HG02642 (cell line): Measurements from ENCODE around the gene LRRIQ1.

Experiments
- ATAC-seq: cut with Tn5 transposase; IDR thresholded peaks from one replicate; pipeline ENCODE4 v1.9.1; 2021; ENCODE audit warnings: mild to moderate bottlenecking; ENCODE audit not compliant: unreplicated experiment, poor library complexity

LRRIQ1 gene

GRCh38 chr12:85058339-85058738, 22.2 kb downstream of the LRRIQ1 start:
- no peak for ATAC-seq

- no peak for ATAC-seq
These were observed 23.4 kb downstream of the LRRIQ1 start for GRCh38 chr12:85059594-85059993.

DNA sequence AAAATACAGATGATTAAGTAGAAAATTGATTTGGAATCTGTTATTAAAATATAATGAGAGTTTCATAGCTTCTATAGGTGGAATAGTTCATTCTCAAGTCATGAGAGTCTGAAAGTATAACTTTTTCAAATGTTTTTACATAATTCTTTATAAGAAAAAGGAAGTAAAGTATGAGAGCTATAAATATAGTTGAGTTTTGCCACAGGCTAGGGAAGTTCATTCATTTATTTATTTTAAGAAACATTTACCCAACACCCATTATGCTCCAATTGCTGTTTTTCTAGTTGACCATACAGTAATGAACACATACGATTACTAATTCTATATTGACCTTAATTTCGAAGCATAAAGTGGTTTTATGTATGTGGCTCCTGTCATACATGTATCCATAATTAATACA, 24.8 kb downstream of the LRRIQ1 start:
- ATAC-seq, result no peak

- ATAC-seq, result no peak
These were observed 29.8 kb downstream of the LRRIQ1 start for GRCh38 chr12:85065837-85066482.

GRCh38 chr12:85072826-85073225, 36.7 kb downstream of the LRRIQ1 start:
- no peak for ATAC-seq

- ATAC-seq, result no peak
These were observed 40.7 kb downstream of the LRRIQ1 start for GRCh38 chr12:85076688-85077430.

DNA sequence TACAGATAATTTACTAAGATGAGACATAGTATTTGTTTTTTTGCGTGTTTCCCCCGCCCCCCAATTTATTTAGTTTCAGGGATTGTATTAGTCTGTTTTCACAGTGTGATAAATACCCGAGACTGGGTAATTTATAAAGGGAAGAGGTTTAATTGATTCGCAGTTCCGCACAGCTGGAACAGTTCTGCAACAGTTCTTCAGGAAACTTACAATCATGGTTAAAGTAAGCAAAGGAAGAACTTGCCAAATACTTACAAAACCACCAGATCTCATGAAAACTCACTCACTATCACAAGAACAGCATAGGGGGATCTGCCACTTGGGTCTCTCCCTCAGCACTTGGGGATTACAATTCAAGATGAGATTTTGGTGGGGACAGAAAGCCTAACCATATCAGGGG, 48.9 kb downstream of the LRRIQ1 start:
- no peak for ATAC-seq

- no peak for ATAC-seq
These were observed 53.6 kb downstream of the LRRIQ1 start for GRCh38 chr12:85089792-85090191.

GRCh38 chr12:85092814-85093370, 56.7 kb downstream of the LRRIQ1 start:
- ATAC-seq, result no peak

- ATAC-seq, result no peak
These were observed 59.4 kb downstream of the LRRIQ1 start for GRCh38 chr12:85095501-85095900.

DNA sequence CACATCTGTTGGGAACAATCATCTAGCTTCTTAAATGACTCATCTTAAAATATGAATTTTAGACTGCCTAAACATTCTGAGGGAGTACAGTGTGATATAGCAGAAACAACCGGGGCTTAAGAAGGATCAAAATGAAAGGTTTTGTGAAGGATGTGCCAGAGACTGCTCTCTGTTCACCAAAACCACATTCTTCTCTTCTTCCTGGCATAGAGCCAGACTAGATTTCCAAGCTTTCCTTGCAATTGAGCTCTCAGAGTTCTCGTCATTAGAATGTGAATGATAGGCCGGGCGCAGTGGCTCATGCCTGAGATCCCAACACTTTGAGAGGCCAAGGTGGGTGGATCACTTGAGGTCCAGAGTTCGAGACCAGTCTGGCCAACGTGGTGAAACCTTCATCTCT, 94.5 kb downstream of the LRRIQ1 start:
- no peak for ATAC-seq

GRCh38 chr12:85138833-85139232, 102.7 kb downstream of the LRRIQ1 start:
- no peak for ATAC-seq

DNA sequence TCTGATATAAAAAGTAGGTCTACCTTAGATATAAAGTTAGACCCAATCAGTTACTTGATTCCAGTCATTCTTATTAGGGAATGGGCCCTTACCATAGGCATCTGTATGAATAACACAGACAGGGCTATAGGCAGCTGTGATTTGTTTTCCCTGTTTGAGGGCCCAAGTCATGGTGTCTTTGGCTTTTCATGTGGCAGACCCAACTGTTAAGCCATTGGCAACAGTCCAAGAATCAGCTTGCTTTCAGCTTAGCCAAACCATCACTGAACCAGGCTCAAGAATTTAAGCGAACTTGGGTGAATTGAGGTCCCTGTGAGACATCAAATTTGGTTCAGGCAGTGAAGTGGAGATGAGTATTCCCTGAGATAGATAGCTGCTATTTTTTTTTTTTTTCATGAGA, 111.2 kb downstream of the LRRIQ1 start:
- no peak for ATAC-seq

DNA sequence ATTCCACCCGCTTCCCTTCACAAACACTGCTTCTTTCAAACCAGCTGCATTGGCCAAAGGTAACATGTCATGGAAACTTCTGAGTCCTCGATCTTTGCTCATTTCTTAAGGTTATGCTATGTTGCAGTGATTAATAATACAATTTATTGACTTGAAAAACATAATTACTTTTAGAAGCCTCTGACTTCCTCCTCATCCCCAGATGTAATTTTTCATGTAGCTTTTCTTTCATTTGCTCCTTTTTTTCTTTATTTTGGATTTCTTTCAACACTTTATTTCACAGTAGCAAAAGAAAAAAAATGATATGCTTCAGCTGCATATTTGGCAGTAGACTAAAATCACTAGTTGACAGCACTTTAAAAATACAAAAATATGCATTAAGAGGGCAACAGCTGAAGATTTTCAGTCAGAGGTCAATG, 116.2 kb downstream of the LRRIQ1 start:
- no peak for ATAC-seq

- ATAC-seq, result no peak
These were observed 119.6 kb downstream of the LRRIQ1 start for GRCh38 chr12:85155791-85156190.

- ATAC-seq, result no peak
These were observed 120.4 kb downstream of the LRRIQ1 start for GRCh38 chr12:85156569-85156968.

DNA sequence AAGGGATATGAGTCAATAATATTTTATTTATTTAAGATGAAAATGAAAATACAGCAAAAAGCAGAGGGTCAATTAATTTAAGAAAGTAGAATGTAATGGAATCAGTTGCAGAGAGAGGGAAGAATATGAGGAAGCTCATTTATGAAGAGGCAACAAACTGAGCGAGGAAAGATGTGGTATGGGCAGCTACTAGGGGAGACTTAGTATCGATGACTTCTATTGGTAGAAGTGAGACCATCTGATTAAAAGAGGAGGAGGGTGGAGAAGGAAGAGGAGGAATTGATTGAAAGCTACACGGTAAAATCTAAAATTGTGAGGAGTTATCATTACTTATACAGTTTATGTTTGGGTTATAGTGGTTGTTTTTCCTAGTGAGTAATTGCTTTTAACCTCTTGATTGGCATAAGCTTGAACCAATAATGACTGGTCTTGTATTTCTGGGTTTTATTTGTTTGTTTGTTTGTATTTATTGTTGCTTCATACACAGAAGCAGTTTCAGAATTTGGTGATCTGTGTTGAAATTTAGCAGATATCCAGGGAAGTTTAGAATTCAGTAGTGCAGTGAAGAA, 121.0 kb downstream of the LRRIQ1 start:
- ATAC-seq, result no peak

- no peak for ATAC-seq
These were observed 127.7 kb downstream of the LRRIQ1 start for GRCh38 chr12:85163752-85164321.

DNA sequence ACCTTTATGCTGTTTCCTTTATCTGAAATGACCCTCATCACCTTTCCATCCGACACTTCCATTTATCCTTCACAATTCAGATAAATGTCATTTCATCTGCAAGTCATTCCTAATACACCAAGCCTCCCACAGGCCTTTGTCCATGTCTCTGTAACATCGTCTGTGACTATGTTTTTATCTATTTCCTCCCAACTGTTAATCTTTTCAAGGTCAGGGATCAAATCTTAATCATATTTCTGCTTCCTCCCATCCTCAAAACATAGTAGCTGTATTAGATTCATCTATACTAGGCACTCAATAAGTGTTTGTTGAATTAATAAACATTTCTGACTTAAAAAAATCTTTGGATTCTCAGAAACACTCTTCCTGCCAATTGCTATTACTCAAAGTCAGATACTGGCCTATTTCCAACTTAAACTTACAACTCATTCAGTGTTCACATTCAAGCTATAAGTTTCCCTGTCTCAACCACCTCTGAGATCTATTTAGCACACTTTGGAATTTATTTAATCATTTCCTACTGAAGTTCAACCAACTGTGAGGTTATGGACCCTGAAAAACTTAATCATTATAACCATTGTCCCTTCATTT, 143.6 kb downstream of the LRRIQ1 start:
- ATAC-seq, result no peak

DNA sequence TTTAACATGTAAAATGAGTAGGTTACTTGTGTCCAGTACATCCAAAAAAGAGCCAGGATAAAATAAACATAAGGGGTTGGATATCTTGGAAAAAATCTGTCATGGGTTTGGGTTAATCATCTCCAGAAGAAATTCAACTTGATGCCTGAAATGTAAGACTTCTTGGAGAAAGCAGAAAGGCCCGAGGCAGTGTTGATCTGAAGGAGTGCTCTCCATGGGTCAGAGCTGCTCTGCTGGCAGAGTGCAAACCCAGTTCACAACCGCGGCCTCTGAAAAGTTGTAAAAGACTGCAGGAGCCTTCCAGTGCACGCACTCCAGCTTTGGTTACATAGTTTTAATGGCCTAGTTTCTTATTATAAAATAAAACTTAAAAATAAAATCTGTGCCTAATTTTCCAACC, 146.5 kb downstream of the LRRIQ1 start:
- no peak for ATAC-seq

GRCh38 chr12:85183855-85184254, 147.7 kb downstream of the LRRIQ1 start:
- no peak for ATAC-seq
